Measurements from ENCODE around the gene UIMC1.

The UIMC1 gene

GRCh38 chr5:176866707-176867310, 139.8 kb downstream of the UIMC1 start:
- no peak for DNase-seq

GRCh38 chr5:176865964-176866363, 140.6 kb downstream of the UIMC1 start:
- no peak for DNase-seq

DNA sequence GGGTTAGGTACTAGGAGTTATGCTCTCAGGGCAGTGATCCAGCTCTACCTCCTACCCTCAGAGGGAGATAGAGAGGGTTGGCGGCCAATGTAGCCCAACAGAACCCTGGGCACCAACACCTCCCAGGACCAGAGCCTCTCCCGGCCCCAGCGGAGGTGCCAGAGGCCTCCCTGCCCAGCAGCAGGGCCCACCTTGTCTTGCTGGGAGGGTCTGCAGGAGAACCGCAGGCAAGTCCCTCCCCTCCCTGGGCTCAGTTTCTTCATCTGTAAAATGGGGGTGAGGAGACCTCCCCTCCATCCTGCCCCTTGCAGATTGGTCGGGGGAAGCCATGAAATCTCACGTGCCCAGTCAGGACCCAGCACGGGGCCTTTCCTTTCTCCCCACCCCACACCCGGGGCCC, 141.8 kb downstream of the UIMC1 start:
- DNase-seq, result no peak

DNA sequence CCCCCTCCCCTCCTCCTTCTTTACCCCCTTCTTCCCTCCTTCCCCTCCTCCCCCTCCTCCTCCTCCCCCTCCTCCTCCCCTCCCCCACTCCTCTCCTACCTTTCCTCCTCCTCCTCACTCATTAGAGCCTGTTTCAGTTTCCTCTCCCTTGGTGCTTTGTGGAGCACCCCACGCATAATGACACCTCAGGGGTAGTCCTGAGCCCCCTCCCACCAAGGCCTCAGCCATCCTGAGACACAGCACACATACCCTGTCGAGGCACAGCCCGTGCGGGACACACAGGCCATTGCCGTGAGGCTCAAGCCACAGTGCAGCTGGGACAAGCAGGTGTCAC, 142.8 kb downstream of the UIMC1 start:
- no peak for DNase-seq

- no peak for DNase-seq
These were observed 143.4 kb downstream of the UIMC1 start for GRCh38 chr5:176863041-176863764.

DNA sequence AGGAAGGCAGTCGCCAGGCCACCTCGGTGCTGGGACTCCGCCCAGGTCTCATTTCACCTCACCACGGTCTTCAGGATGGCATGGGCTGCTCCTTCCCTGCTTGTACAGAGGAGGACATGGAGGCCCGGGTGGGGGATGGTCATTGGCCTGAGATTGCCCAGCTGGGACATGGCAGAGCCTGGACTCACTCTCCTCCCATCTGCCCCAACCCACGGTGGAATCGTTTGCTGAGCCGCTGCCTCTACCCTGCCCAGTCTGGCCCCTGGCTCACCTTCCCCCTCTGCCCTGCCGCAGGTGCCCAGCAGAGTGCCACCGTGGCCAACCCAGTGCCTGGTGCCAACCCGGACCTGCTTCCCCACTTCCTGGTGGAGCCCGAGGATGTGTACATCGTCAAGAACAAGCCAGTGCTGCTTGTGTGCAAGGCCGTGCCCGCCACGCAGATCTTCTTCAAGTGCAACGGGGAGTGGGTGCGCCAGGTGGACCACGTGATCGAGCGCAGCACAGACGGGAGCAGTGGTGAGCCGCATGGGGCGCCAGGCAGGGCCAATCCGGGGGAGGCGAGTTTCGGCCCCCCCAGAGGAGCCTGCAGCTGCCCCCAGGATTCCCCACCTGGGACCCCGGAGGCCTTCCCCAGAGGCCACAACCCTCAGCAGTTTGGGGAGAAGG, 144.1 kb downstream of the UIMC1 start:
- DNase-seq, result no peak

- DNase-seq, result no peak
These were observed 145.3 kb downstream of the UIMC1 start for GRCh38 chr5:176861276-176861675.

DNA sequence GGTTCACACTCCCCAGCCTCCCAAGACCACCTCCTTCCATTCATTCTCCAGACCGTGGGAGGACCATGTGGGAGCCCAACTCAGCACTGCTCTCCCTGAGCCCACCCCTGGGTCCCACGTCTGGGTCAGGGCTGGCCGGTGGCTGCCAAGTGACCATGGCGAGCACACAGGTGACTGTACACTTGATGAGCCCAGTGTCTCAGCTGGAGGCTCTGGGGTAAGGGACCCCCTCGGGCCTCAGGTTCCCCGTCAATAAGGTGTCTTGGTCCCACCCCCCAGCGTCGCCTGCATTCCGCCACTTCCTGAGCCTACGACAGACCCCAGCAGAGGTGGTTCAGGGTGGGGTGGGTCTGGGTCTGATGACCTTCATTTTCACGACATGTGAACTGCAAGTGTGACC, 146.2 kb downstream of the UIMC1 start:
- no peak for DNase-seq

DNA sequence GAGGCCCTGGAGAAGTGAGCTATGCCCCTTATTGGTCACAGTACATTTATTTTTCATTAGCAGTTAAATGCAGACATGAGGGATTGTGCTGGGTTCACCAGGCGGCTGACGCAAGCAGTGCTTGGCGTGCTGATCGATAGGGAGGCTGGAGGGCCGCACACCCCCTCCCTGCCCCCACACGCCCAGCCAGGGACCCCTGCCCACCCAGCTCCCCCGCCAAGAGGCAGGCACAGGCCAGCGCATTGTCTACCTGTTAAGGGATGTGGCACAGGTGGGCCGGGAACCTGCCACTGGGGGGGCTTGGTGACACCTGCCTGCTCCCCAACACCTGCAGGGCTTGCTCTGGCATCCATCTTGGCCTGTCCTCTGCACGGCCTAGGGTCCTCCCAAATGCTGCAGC, 146.7 kb downstream of the UIMC1 start:
- DNase-seq, result no peak

GRCh38 chr5:176857894-176858273, 148.7 kb downstream of the UIMC1 start:
- DNase-seq, result no peak

DNA sequence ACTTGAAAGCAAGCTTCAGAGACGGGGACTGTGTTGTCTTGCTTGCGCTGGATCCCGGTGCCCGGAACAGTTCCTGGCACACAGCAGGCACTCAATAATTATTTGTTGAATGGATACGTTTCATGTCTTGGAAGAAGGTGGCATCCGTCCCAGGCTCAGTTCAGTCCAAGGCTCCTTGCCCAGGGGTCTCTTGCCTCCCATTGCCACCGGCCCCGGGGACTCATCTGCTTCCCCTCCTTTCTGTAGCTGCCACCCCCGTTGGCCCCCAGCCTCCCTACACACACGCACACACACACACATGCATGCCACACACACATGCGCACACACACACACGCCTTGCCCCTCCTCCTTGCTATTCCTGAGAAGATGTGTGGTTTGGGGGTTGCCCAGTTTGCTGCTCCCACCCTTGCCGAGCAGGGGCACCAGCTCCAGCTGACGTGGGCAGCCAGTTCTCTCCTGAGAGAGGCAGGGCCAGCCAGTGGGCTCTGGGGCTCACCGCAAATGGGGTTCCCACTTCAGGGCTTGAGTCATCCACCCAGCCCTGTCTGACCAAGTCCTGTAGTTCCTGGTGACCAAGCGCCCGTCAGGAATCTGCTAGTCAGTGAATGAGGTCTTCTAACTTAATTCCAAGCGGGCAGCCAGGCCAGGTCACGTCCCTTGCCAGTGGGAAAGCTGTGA, 149.2 kb downstream of the UIMC1 start:
- DNase-seq, result no peak

DNA sequence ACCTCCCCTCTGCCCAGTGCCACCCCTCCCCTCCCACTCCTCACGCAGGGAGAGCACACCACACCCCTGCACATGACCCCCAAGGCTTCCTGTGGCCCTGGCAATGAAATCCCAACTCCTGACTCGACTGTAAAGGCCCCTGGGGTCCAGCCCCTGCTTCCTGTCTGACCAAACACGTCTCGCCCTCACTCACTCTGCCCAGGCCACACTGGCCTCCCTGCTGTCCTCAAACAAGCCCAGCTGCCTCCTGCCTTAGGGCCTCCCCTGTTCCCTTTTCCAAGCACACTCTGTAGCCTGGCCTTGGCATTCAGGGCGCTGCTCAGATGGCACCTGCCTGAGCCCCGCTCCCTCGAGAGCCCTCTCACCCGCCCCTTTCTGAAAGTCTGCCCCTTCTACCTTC, 149.8 kb downstream of the UIMC1 start:
- DNase-seq, result no peak

- no peak for DNase-seq
These were observed 151.0 kb downstream of the UIMC1 start for GRCh38 chr5:176855598-176855997.
